ENCODE data around the gene SCD. TPM values are rescaled to one million over a fixed set of nuclear protein-coding genes. Genes with fewer than 3 reads are reported as not detected.
"Not testable (repeated sequence)": the region's sequence is repeated elsewhere in the genome, so short reads cannot be mapped to it uniquely, and the experiment has no call there.

The SCD gene
- total RNA-seq, 4 donors from 2014 or later = 2.2 to 29.7 (median 5.1) TPM

- no peaks in the 10 kb centered on the region for H3K27me3 ChIP-seq
- peaks cover 7 to 25% of the 10 kb centered on the region in 2 donors for H3K4me1 ChIP-seq
- intact Hi-C loops (cut with DNase I) = no loop called here
- WGBS, 2 donors = 25 to 28% methylated on average over 3 of the region's 3 CpGs
- H3K27ac ChIP-seq = peak overlapping the region; percentile 96 to 100 (median 96)
- H3K36me3 ChIP-seq = no peaks in the 10 kb centered on the region
- DNase-seq = no peak
- TF ChIP-seq CTCF (IDR thresholded peaks at IDR 0.05) = no peak
- no peak for TF ChIP-seq POLR2A (IDR thresholded peaks at IDR 0.05)
- no peaks in the 10 kb centered on the region for H3K9me3 ChIP-seq
- peak overlapping the region in 2 of 3 donors; percentile 39 to 71 for H3K4me3 ChIP-seq (replicated peaks in 1 of 3)
These were observed 27.2 kb downstream of the SCD start for GRCh38 chr10:100374200-100374655.

- intact Hi-C loops (cut with DNase I) = not testable (repeated sequence)
- 83 to 94% methylated on average over 7 of the region's 7 CpGs for WGBS, 2 donors
These were observed 27.8 kb downstream of the SCD start for GRCh38 chr10:100374677-100375353.

GRCh38 chr10:100376656-100377055, 29.6 kb downstream of the SCD start:
- DNase-seq; H3K4me3 ChIP-seq (replicated peaks in 1 of 3); H3K9me3 ChIP-seq; H3K27ac ChIP-seq; H3K27me3 ChIP-seq; intact Hi-C loops (cut with DNase I); H3K36me3 ChIP-seq: not testable (repeated sequence)
- 84 to 86% methylated on average over 6 of the region's 6 CpGs for WGBS, 2 donors
- peaks cover 7 to 19% of the 10 kb centered on the region in 2 donors for H3K4me1 ChIP-seq

More at GRCh38 chr10:100374677-100375353, 27.8 kb downstream of the SCD start:
- H3K9me3 ChIP-seq; H3K27me3 ChIP-seq; H3K36me3 ChIP-seq; DNase-seq; H3K4me3 ChIP-seq (replicated peaks in 1 of 3): not testable (repeated sequence)
- Histone ChIP-seq H3K4me1 (peaks cover 7 to 25% of the 10 kb centered on the region in 2 donors), H3K27ac (peak overlapping the region in 2 of 3 donors; percentile 96 to 100)

GRCh38 chr10:100377830-100378229, 30.8 kb downstream of the SCD start:
- 87 to 93% methylated on average over 5 of the region's 5 CpGs for WGBS, 2 donors

GRCh38 chr10:100380400-100380799, 33.4 kb downstream of the SCD start:
- no peak overlapping the region for H3K4me3 ChIP-seq (replicated peaks in 1 of 3)
- intact Hi-C loops (cut with DNase I) = no loop called here
- no peak overlapping the region for H3K27ac ChIP-seq
- WGBS, 2 donors = 97% methylated on average over 3 of the region's 3 CpGs
- peaks cover 0 to 5% of the 10 kb centered on the region in 2 donors for H3K36me3 ChIP-seq
- DNase-seq = no peak
- no peaks in the 10 kb centered on the region for H3K27me3 ChIP-seq
- no peaks in the 10 kb centered on the region for H3K9me3 ChIP-seq
- no peaks in the 10 kb centered on the region for H3K4me1 ChIP-seq
- TF ChIP-seq CTCF (IDR thresholded peaks at IDR 0.05) (no peak), POLR2A (IDR thresholded peaks at IDR 0.05) (no peak)

More at GRCh38 chr10:100377830-100378229, 30.8 kb downstream of the SCD start:
- no peak for DNase-seq
- Histone ChIP-seq H3K9me3 (no peaks in the 10 kb centered on the region), H3K4me3 (replicated peaks in 1 of 3) (no peak overlapping the region), H3K27ac (no peak overlapping the region), H3K36me3 (peaks cover 0 to 5% of the 10 kb centered on the region in 2 donors), H3K27me3 (no peaks in the 10 kb centered on the region), H3K4me1 (peaks cover 7 to 11% of the 10 kb centered on the region in 2 donors)
- intact Hi-C loops (cut with DNase I) = no loop called here
- no peak for TF ChIP-seq POLR2A (IDR thresholded peaks at IDR 0.05)
- no peak for TF ChIP-seq CTCF (IDR thresholded peaks at IDR 0.05)

- WGBS, 2 donors = 91 to 95% methylated on average over 13 of the region's 13 CpGs
- H3K27ac ChIP-seq = no peak overlapping the region
- H3K4me3 ChIP-seq (replicated peaks in 1 of 3) = no peak overlapping the region
- intact Hi-C loops (cut with DNase I) = no loop called here
- peaks cover 0 to 5% of the 10 kb centered on the region in 2 donors for H3K36me3 ChIP-seq
- no peak for DNase-seq
- no peak for TF ChIP-seq CTCF (IDR thresholded peaks at IDR 0.05)
- no peaks in the 10 kb centered on the region for H3K4me1 ChIP-seq
- H3K9me3 ChIP-seq = no peaks in the 10 kb centered on the region
- no peaks in the 10 kb centered on the region for H3K27me3 ChIP-seq
These were observed 35.5 kb downstream of the SCD start for GRCh38 chr10:100382553-100382952.

Measured in thyroid gland (tissue), 4 donors.